Astrocyte (in vitro differentiated cells and primary cell): Measurements from ENCODE around the gene NAV1.

ENCODE experiments used
- CTCF ChIP-seq: IDR thresholded peaks from 2 replicates; pipeline ENCODE4 v1.5.1; 2011; ENCODE audit warnings: low read depth, mild to moderate bottlenecking, inconsistent platforms, low read length, moderate library complexity; ENCODE audit not compliant: insufficient read depth
- EZH2 ChIP-seq: IDR thresholded peaks from 2 replicates; pipeline ENCODE4 v1.6.1; 2012; ENCODE audit warnings: mild to moderate bottlenecking, low read length, inconsistent platforms; ENCODE audit not compliant: insufficient read depth

GRCh38 chr1:201493757-201494617 is 44.9 kb upstream of the NAV1 start:
- no peak for TF ChIP-seq CTCF
- TF ChIP-seq EZH2 = no peak
